ENCODE measurements around the gene SUSD4.
A peak's percentile ranks its signal among the peaks of the same experiment; 100 is the strongest.
"Not testable (repeated sequence)": the region's sequence is repeated elsewhere in the genome, so short reads cannot be mapped to it uniquely, and the experiment has no call there.

SUSD4 gene

GRCh38 chr1:223253916-223254315, 110.1 kb downstream of the SUSD4 start:
- no peak for DNase-seq (ENCODE audit: low read depth, low spot score)

GRCh38 chr1:223251387-223251786, 112.6 kb downstream of the SUSD4 start:
- not testable (repeated sequence) for DNase-seq (ENCODE audit: low read depth, low spot score)

- DNase-seq (ENCODE audit: low read depth, low spot score) = no peak
Measured at GRCh38 chr1:223250632-223251015, 113.4 kb downstream of the SUSD4 start.

- DNase-seq (ENCODE audit: low read depth, low spot score) = no peak
Measured at GRCh38 chr1:223249854-223250631, 113.9 kb downstream of the SUSD4 start.

- DNase-seq (ENCODE audit: low read depth, low spot score) = no peak
Measured at GRCh38 chr1:223248770-223249140, 115.2 kb downstream of the SUSD4 start.

GRCh38 chr1:223248001-223248769, 115.8 kb downstream of the SUSD4 start:
- DNase-seq (ENCODE audit: low read depth, low spot score) = no peak

GRCh38 chr1:223246476-223247112, 117.4 kb downstream of the SUSD4 start:
- DNase-seq (ENCODE audit: low read depth, low spot score) = no peak

- no peak for DNase-seq (ENCODE audit: low read depth, low spot score)
Measured at GRCh38 chr1:223245983-223246382, 118.0 kb downstream of the SUSD4 start.

GRCh38 chr1:223245411-223245810, 118.6 kb downstream of the SUSD4 start:
- no peak for DNase-seq (ENCODE audit: low read depth, low spot score)

- no peak for DNase-seq (ENCODE audit: low read depth, low spot score)
Measured at GRCh38 chr1:223244366-223245103, 119.4 kb downstream of the SUSD4 start.

GRCh38 chr1:223243441-223244050, 120.4 kb downstream of the SUSD4 start:
- DNase-seq (ENCODE audit: low read depth, low spot score) = no peak

GRCh38 chr1:223242971-223243370, 121.0 kb downstream of the SUSD4 start:
- DNase-seq (ENCODE audit: low read depth, low spot score) = no peak

- no peak for DNase-seq (ENCODE audit: low read depth, low spot score)
Measured at GRCh38 chr1:223242382-223242955, 121.5 kb downstream of the SUSD4 start.

- no peak for DNase-seq (ENCODE audit: low read depth, low spot score)
Measured at GRCh38 chr1:223240122-223240521, 123.9 kb downstream of the SUSD4 start.

GRCh38 chr1:223235091-223235490, 128.9 kb downstream of the SUSD4 start:
- no peak for DNase-seq (ENCODE audit: low read depth, low spot score)

GRCh38 chr1:223234534-223234933, 129.4 kb downstream of the SUSD4 start:
- no peak for DNase-seq (ENCODE audit: low read depth, low spot score)

GRCh38 chr1:223234170-223234514, 129.8 kb downstream of the SUSD4 start:
- no peak for DNase-seq (ENCODE audit: low read depth, low spot score)

- DNase-seq (ENCODE audit: low read depth, low spot score) = peak; percentile 21
Measured at GRCh38 chr1:223233410-223234169, 130.4 kb downstream of the SUSD4 start.

GRCh38 chr1:223233019-223233409, 131.0 kb downstream of the SUSD4 start:
- DNase-seq (ENCODE audit: low read depth, low spot score) = no peak

- no peak for DNase-seq (ENCODE audit: low read depth, low spot score)
Measured at GRCh38 chr1:223231581-223231980, 132.4 kb downstream of the SUSD4 start.

All from ELF-1 (cell line).